WERI-Rb-1 (cell line): Measurements from ENCODE around the gene ACTN4.
"Not testable (repeated sequence)": the region's sequence is repeated elsewhere in the genome, so short reads cannot be mapped to it uniquely, and the experiment has no call there.

Experiments
- DNase-seq: peaks from one replicate; pipeline ENCODE4 v3.0.0-alpha.2; 2020
- H3K27ac ChIP-seq: fragments of 250-450 bp; sonication (Bioruptor Pico); 2 replicates; pipeline ENCODE4 v1.5.1; 2020; ENCODE audit warnings: mild to moderate bottlenecking, moderate library complexity
- H3K27me3 ChIP-seq: fragments of 250-450 bp; sonication (Bioruptor Pico); 2 replicates; pipeline ENCODE4 v1.5.1; 2021; ENCODE audit warnings: mild to moderate bottlenecking, low read depth, moderate library complexity; ENCODE audit not compliant: insufficient read depth, severe bottlenecking
- H3K36me3 ChIP-seq: fragments of 250-450 bp; sonication (Bioruptor Pico); 2 replicates; pipeline ENCODE4 v1.5.1; 2020; ENCODE audit warnings: mild to moderate bottlenecking, moderate library complexity
- H3K4me3 ChIP-seq: 2 replicates; pipeline ENCODE4 v1.5.1; 2011; ENCODE audit warnings: low read depth, mild to moderate bottlenecking, control low read depth, low read length
- H3K9me3 ChIP-seq: fragments of 250-450 bp; sonication (Bioruptor Pico); 2 replicates; pipeline ENCODE4 v1.5.1; 2021; ENCODE audit warnings: mild to moderate bottlenecking, moderate library complexity; ENCODE audit not compliant: severe bottlenecking
- TF ChIP-seq, protein P1 (sequence below): IDR thresholded peaks from 2 replicates; pipeline ENCODE4 v1.5.1; 2011; ENCODE audit warnings: low read depth, mild to moderate bottlenecking, control low read depth, inconsistent platforms, low read length

The ACTN4 gene

GRCh38 chr19:38624822-38625221 is 22.6 kb upstream of the ACTN4 start:
- Histone ChIP-seq H3K27me3 (no peaks in the 10 kb centered on the region), H3K9me3 (no peaks in the 10 kb centered on the region), H3K27ac (no peak overlapping the region), H3K4me3 (no peak overlapping the region), H3K36me3 (peaks cover 89% of the 10 kb centered on the region)
- no peak for DNase-seq
- TF ChIP-seq, protein P1, sequence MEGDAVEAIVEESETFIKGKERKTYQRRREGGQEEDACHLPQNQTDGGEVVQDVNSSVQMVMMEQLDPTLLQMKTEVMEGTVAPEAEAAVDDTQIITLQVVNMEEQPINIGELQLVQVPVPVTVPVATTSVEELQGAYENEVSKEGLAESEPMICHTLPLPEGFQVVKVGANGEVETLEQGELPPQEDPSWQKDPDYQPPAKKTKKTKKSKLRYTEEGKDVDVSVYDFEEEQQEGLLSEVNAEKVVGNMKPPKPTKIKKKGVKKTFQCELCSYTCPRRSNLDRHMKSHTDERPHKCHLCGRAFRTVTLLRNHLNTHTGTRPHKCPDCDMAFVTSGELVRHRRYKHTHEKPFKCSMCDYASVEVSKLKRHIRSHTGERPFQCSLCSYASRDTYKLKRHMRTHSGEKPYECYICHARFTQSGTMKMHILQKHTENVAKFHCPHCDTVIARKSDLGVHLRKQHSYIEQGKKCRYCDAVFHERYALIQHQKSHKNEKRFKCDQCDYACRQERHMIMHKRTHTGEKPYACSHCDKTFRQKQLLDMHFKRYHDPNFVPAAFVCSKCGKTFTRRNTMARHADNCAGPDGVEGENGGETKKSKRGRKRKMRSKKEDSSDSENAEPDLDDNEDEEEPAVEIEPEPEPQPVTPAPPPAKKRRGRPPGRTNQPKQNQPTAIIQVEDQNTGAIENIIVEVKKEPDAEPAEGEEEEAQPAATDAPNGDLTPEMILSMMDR, result no peak

DNA sequence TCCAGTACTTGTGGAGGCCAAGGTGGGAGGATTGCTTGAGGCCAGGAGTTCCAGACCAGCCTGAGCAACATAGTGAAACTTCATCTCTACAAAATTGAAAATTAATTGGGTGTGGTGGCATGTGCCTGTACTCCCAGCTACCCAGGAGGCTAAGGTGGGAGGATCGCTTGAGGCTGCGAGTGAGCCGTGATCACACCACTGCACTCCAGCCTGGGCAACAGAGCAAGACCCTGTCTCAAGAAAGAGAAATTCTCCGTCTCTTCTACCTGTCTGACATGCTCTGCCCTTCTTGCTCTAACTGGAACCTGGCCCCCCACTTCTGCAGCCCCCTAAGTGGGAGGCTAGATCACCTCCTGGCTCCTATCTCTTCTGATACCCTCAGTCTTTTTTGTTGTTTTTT is 21.0 kb upstream of the ACTN4 start:
- TF ChIP-seq, protein P1, result no peak
- no peak overlapping the region for H3K4me3 ChIP-seq
- no peaks in the 10 kb centered on the region for H3K9me3 ChIP-seq
- H3K36me3 ChIP-seq, result peaks cover 84% of the 10 kb centered on the region
- H3K27ac ChIP-seq, result no peak overlapping the region
- H3K27me3 ChIP-seq, result no peaks in the 10 kb centered on the region
- no peak for DNase-seq

DNA sequence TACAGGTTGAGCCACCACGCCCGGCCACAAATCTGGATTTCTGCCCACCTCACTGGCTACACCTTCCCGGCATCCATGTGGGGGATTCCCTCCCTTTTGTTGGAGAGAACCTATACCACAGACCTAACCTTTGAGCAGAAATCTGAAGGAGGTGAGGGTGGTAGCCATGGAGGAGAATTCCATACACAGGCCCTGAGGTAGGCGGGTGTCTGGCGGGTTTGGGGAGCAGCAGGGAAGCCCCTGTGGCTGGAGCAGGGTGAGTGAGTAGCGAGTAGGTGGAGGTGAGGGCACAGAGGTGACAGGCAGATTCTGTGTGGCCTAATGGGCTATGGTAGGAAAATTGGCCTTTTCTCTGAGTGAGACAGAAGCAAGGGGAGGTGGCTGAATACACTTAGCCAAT is 17.9 kb upstream of the ACTN4 start:
- Histone ChIP-seq H3K9me3 (no peaks in the 10 kb centered on the region), H3K4me3 (no peak overlapping the region), H3K27me3 (no peaks in the 10 kb centered on the region), H3K36me3 (peaks cover 72% of the 10 kb centered on the region), H3K27ac (peak overlapping the region; percentile 21; the same call in 1 of the 2 replicates)
- TF ChIP-seq, protein P1, result no peak
- DNase-seq, result no peak

GRCh38 chr19:38631301-38631700 is 16.1 kb upstream of the ACTN4 start:
- H3K4me3 ChIP-seq, H3K27me3 ChIP-seq, H3K9me3 ChIP-seq, DNase-seq: not testable (repeated sequence)
- H3K36me3 ChIP-seq, result peaks cover 72% of the 10 kb centered on the region
- H3K27ac ChIP-seq, result peak overlapping the region; percentile 53

DNA sequence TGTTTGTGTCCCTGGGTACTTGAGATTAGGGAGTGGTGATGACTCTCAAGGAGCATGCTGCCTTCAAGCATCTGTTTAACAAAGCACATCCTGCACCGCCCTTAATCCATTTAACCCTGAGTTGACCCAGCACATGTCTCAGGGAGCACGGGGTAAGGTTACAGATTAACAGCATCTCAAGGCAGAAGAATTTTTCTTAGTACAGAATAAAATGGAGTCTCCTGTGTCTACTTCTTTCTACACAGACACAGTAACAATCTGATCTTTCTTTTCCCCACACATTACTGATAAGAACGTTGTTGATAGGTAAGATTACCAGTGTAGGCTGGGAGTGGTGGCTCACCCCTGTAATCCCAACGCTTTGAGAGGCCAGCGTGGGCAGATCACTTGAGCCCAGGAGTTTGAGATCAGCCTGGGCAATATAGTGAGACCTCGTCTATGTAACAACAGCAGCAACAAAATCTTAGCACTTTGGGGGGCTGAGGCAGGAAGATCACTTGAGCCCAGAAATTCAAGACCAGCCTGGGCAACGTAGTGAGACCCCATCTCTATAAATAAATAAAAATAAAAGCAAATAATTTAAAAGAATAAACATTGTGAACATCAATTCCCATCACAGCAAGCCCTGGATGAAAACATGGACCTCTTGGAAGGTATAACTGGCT is 15.5 kb upstream of the ACTN4 start:
- DNase-seq, result peak; percentile 73
- peaks cover 69% of the 10 kb centered on the region for H3K36me3 ChIP-seq
- not testable (repeated sequence) for H3K9me3 ChIP-seq, H3K27me3 ChIP-seq, H3K4me3 ChIP-seq
- H3K27ac ChIP-seq, result peak overlapping the region; percentile 53

GRCh38 chr19:38632476-38633213 is 14.8 kb upstream of the ACTN4 start:
- Histone ChIP-seq H3K27ac (peak overlapping the region; percentile 53), H3K4me3 (no peak overlapping the region), H3K9me3 (no peaks in the 10 kb centered on the region), H3K36me3 (peaks cover 63% of the 10 kb centered on the region), H3K27me3 (no peaks in the 10 kb centered on the region)
- TF ChIP-seq, protein P1, result no peak
- DNase-seq, result no peak
